ENCODE data around the gene CEP89.
"Not testable (repeated sequence)": the region's sequence is repeated elsewhere in the genome, so short reads cannot be mapped to it uniquely, and the experiment has no call there.

CEP89 gene

DNA sequence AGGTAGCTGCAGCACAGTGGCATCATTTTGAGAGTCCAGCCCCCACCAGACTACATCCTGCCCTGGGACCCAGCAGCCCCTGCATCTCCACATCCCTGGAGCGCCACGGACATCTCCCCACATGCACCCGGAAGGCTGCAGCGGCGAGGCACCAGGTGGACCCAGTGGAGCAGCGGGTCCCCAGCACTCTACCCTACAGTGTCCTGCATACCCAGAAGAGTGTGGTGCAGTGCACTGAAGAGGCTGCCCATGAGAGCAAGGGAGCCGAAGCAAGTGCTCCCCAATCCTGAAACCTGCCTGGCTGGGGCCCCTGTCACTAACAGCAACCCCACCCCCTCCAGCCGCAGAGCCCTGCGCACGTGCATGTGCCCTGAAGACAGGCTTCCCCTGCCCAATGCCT, 80.9 kb downstream of the CEP89 start:
- no peak for DNase-seq

DNA sequence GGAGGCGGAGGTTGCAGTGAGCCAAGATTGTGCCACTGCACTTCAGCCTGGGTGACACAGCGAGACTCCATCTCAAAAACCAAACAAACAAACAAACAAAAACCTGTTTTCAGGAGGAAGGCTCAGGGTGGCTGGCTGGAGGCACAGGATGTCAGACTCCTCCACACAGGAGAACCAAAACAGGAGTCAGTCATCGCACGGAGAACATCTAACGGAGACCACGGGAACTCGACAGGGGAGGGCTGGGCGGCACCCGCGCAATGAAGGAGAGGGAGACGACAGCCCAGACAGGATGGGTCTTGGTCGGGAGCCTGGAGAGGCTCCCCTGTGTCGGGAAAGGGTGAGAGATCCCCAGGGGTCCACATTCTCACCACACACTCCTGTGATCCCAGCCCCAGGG, 81.4 kb downstream of the CEP89 start:
- no peak for DNase-seq

DNA sequence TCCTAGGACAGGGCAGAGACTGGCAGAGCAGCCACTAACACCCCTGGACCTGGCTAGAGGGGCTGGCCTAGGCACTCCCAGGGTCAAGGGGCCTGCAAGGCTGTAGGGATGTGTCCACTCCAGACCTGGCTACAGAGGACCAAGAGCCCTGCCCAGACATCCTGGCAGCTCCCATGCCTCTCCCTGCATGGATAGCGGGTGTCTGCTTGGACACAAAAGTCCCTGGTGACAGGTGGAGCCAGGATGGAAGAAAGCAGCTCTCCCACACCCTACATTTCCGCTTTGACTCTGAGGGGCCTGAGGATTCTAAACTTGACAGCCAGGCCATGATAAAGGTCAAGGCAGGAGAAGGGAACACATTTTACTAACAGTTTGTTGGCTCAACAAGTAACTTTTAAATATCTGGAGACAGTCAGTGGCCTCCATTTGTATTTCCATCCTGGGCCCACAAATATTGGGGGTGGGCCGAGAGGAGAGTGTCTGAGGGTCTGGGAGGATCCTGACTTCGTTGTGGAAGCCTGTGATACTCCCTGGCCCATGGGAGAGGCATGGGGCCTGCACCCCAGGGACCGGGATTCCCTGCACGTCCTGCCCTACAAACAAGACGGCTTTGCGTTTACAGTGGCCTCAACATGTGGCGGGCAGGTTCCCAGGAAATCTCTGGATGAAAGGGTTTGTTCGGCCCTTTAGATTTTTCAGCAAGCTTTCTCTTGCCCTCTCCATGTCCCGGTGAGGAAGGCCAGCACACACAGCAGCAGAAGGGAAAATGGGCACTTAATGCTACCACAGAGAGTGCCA, 82.4 kb downstream of the CEP89 start:
- no peak for DNase-seq

DNA sequence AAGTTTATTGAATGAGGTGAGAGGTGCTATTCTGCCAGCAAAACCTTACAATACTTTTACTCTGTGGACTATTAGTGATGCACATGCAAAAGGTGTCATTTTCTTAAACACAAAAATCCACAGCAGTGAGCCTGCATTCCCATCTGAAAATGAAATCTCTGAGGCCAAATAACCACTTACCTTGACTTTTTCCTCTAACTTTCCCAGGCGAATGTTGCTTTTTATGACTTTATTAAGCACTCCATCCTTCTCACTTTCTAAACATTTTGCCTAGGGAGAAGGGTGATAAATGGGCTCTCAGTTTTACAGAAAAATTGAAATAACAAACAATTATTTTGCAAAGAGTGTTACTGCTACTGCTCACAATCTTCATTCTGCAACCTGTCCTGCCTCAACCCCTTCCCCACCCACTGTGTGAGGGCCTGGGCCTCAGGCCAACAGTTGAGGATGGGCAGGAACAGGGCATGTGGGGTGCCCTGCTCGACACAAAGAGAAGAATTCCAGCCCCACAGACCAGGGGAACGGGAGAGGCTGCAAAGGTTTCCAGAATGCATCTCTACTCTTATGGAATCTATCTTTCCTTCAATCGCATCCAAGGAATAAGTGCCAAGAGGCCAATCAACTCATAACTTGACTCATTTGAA, 84.1 kb downstream of the CEP89 start:
- no peak for DNase-seq

DNA sequence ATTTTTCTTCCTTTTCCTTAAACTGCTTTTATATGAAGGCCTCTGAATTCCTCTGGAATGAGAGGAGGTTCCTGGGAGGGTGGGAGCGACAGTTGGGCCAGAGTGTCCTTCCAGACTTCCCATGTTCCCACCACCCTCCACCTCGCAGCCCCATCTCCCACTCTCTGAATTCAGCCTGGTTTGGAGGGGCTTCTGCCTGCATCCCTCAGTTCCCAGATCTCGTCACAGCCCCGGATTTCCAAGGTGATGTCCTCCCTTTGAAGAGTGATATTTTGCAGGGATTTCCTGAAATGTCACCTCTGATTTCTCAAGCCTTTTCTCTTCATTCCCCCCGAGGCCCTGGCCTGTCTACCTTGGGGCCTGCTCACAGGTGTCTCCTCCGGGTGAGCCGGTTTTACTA, 85.5 kb downstream of the CEP89 start:
- DNase-seq = no peak

DNA sequence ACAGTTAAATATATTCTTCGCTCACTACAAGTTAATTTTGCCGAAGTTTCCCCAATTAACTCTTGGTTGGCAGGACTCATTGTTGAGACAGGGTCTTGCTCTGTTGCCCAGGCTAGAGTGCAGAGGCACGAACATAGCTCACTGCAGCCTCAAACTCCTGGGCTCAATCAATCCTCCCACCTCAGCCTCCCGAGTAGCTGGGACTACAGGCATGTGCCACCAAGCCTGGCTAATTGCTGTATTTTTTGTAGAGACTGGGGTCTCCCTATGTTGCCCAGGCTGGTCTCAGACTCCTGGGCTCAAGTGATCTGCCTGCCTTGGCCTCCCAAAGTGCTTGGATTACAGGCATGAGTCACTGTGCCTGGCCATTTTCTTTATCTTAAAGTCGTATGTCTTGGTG, 86.5 kb downstream of the CEP89 start:
- DNase-seq = not testable (repeated sequence)

DNA sequence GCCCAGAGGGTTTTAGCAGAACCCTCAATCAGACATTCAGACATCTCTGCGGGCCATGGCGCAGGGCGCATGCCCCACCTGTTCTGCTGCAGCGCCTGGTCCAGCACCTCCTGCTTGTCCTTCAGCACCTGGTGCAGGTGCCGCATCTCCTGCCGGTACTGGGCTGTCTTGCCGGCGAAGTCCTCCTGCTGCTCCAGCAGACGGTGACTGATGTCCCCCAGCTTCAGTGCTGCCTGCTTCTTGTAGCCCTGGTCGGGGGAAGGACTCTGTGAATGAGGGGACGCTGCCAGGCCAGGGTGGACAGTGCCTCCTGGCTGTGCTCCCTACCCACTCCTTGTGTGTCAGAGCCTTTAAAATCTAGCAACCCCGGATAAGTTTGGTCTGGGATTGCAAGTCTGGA, 90.0 kb downstream of the CEP89 start:
- no peak for DNase-seq

DNA sequence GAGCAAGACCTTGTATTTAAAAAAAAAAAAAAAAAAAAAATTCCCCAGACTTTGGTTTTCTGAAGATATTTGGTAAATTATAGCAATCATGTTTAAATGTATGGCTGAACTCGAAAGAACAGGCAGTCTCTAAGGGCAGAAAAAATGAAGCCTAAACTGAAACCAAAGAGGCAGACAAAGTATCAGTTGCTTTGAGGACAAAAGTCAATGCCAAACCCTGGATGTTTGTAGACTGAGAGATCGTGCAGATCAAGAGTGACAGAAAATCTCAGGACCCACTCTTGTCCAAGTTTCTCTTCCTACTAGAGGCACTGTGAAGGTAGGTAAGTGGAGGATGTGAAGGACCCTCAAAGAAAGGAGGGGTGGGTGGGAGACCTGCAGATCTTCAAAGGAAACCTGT, 91.1 kb downstream of the CEP89 start:
- DNase-seq = no peak

DNA sequence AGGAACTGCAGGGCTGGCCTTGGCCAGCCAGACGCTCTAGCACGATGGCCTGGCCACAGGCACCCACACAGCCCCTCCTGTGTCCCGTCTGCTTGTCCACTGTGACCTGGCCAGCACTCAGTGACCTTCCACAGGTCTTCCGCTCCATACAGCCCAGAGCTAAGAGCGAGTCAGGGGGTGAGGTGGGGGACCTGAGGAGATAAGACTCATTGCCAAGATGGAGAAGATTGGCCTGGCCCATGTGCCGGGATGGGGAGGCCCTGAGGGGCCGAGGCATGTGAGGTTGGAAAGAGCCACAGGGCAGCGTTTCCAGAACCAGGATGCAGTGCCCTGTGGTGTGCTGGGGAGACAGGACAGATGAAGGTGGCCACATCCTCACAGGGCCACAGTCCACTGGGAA, 92.0 kb downstream of the CEP89 start:
- DNase-seq = no peak

DNA sequence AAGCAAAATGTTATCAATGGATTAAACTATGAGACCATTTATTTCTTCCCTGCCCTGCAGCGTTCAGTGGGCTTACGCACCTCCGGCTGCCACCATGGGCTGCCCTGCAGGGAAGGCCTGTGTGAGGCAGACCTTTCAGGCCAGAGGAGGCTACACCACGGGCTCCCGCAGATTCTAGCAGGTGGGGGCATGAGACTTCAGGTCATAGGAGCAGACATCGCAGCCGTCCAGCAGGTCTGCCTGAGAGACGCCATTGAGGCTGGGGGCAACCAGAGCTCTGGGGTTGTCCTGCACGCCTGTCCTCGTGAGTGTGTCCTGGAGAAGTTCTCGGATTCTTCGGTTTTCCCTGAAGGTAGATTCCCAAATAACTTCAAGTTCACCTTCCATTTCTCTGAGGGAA, 92.8 kb downstream of the CEP89 start:
- no peak for DNase-seq

DNA sequence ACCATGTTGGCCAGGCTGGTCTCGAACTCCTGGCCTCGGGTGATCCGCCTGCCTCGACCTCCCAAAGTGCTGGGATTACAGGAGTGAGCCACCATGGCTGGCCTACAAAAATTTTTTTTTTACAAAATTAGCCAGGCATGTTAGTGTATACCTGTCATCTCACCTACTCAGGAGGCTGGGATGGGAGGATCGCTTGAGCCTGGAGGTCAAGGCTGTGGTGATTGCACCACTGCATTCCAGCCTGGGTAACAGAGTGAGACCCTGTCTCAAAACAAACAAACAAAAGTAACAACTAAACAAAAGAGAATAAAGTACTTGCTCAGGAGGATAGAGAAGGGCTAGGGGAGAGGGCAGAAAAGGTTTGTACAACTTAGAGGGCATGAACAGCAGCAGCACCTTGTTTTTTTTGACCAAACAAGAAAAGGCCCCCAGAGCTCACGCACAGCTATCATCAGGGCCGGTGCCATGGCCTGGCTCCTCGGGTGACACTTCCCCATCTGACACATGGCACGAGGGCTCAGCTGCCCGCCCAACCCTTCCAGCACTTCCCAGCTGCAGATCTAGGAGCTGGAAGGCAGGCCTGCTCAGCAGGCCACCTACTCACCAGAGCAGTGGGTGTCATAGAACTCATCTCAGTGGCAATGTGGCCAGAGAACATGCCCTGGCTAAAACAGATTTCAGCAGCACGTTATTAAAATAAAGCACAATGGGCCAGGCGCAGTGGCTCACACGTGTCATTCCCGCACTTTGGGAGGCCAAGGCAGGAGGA, 93.6 kb downstream of the CEP89 start:
- no peak for DNase-seq

DNA sequence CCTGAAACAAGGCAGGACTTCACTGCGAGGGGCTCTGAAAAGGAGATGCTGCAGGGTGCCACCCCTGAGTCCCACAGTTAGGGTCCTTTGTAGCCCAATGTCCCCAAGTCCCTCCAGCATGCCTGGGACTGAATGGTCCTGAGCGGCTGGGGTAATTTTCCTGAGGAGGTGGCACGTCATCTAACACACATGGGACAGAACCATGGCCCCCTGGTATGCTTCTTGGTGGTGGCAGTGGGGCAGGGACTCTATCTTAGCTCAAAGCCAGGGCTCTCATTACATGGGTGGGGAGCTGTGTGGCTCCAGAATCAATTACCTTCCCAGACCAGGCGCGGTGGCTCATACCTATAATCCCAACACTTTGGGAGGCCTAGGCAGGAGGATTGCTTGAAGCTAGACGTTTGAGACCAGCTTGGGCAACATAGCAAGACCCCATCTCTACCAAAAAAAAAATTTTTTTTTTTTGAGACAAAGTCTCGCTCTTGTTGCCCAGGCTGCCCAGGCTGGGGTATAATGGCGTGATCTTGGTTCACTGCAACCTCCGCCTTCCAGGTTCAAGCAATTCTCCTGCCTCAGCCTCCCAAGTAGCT, 94.3 kb downstream of the CEP89 start:
- DNase-seq = no peak

DNA sequence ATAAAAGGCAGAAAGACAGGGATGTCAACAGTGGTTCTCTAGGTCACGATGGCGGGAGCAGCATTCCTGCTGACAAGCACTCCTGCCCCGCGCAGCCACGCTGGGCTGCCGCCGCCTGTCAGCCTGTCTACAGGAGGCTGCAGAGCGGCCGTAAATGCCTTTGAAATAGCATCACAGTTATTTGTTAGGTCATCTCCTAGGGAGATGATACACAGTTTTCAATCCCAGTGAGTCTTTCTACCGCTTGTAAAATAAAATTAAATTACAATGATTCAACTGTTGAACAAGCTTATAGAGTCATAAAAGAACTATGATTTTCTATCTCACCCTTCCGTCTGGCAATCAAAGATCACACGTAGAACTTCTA, 94.9 kb downstream of the CEP89 start:
- no peak for DNase-seq

DNA sequence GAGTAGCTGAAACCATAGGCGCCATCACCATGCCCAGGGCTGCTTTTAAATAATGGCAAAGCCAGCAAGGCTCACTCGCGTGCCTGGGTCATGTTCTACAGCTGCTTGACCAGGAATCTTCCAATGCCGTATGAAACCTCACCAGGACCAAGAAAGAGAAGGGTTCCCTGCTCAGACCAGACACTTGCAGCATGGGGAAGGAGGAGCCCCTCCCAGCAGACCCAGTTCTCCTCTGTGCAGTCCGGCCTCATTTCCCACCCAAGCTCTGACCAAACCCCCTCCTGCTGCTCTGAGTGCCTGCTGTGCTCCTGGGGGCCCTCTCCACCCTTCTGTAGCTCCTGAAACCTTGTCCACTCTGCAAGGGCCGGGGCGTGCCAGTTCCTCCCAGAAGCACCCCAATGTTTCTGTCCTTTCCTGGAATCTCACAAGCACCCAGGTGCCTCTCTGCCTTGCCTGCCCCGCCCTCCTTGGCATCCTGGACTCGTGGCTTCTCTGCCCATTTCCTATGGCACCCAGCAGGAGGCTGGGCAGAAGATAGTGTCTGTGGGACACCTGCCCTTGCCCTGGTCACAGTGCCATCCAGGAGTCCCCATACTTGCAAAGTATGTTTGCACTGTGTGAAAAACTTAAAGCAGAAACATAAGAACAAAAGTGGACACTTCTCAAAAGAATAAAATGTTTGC, 95.4 kb downstream of the CEP89 start:
- DNase-seq = no peak

DNA sequence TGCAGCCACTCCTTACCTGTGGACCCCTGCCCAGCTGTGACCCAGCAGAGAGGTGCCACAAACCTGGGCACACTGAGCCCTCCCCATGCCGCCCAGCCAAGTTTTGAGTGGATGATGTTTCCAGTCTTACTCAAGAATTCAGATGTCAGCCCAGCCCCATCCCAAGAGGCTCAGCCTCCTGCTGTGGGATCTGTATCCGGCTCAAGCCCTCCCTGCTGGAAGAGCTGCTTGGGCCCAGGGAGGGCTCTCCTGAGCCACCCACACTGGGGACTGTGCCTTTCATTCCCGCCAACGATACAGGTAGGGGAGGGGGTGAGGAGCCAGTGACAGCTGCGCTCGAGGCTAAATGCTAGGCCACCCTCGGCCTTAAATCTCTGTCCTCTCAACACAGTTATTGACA, 96.3 kb downstream of the CEP89 start:
- no peak for DNase-seq

DNA sequence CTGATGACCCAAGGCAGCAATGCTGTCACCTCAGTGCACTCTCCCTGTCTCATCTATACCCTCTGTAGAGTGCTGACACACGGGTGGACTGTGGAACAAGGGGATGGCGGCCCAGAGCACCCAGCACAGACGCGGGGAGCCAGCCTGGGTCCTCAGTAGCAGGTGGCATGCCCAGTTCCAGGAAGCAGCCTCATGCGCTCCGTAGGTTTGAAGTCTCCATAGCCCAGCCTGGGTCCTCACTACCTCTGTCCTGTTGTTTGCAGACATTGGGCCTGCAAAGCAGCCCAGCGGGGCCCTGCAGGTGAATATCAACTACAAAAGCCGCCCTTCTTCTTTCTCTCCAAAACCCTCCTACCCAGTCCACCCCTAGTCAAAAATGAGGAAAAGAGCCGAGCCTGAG, 97.2 kb downstream of the CEP89 start:
- DNase-seq = no peak

DNA sequence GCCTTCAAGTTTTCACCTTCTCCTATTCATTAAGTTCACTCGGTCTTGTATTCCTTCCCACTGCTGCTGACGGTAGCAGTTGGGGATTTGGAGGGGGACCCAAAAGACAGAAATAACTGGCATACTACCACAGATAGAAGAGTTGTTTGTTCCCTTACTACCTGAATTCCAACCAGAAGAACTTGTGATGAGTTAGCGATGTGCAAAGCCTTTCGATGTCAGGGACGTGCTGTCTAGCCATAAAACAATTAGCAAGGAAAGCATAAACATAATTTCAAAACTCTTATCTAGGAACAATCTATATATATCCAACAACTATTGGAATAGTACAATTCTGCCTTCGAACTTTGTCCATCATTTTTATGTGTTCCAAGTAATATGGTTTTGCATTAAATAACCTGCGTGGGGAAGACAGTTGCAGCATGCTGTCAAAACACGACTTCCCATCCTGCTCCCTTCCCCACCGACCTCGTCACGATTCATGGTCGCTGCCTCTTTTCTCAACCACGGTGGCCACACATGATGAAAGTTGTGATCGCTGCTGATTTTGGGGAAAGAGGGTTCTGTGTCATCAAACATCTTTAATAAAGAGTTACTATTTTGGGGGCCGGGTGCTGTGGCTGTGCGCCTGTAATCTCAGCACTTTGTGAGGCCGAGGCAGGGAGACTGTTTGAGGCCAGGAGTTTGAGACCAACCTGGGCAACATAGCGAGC, 98.4 kb downstream of the CEP89 start:
- DNase-seq = no peak

DNA sequence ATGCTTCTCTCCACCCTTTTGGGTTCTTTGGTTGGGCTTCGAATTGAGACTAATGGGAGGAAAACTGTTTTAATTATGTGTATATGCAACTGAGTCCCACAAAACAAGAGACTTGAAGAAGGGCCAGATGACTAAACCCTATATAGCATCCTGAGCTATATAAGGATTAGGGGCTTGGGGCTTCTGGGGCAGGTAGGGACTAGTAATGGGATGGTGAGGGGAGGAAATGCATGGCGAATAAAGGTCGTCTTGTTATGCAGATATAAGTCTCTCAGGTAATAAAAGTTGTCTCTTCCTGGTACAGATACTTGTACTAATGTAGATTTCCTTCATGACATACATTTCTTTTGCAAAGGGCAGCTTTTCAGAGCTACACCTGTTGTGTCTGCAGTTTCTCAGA, 99.4 kb downstream of the CEP89 start:
- no peak for DNase-seq

DNA sequence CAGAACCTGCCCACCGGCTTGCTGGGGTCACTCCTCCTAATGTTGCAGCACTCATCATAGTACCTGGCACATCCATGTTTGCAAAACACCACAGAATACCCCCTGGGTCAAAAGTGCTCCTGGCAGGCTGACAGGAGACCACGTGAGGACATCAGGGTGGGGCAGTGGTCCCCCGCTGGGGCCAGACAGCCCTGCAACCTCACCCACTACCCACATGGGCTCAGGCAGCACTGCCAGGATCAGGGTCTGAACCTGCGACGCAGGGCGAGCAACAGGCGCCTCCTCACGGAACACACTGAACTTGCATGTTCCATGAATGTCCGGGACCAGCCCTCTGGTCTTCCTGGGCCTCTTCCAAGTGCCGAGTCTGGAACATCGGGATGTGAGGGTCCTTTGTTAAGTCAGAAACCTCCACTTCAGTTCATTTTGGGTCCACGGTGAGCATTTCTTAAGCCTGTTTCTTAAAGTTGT, 100.7 kb downstream of the CEP89 start:
- DNase-seq = no peak

DNA sequence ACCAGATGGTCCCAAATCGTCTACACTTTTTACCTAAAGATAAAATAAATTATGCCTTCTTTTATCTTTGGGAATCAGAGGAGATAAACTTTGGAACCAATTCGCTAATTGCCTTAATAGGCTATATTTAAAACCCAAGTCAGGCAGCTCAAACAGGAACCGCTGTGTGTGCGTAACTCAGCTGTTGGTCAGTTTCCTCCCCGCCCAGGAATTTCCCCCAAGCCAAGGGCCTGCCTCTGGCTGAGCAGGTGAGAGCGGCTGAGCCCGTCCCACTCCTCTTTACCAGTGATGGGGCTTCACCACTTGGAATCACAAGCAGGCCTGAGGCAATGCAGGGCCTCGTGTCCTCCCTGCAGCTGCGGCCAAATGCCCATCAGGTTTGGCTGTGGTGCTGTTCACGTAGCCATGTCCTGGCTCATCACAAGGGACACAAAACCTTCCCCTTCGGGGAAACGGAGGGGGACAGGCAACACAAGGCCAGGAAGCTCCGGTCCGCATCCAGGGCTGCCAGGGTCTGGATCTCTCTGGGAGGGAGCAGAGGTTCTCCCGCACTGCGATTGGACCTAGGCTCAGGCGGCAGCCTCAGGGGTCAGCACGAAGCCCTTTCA, 101.7 kb downstream of the CEP89 start:
- DNase-seq = no peak

DNA sequence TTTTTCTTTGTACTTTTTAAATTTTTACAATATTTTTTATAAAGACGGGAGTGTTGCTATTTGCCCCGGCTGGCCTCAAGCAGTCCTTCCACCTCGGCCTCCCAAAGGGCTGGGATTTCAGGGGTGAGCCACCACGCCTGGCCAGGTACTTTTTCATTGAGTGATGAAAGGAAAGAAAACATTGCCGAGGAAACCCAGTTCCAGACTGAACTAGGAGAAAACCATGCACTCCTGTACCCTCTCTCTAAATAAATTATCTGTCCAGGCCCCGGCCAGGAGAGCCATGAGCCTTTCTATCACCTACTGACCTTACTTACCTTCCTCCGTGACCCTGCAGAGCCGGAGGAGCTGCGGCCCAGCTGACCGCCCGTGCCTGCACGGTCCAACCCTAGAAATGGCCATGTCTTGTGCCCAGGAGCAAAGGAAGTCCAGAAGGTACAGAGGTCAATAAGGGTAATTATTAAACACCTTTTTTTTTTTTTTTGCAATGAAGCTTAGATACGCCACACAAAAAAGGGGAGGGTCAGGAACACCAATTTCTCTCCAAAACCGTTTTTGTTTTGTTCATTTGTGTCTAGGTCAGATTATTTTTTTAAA, 102.3 kb downstream of the CEP89 start, which contains the start of gene SLC7A9:
TSS of gene SLC7A9 (minus strand) at position 399 of the 597 bp plus-strand sequence. CDS start 1,233 bp downstream, outside the sequence.
- no peak for DNase-seq
